ENCODE measurements around the gene PET117. TPM values are rescaled to one million over a fixed set of nuclear protein-coding genes. Genes with fewer than 3 reads are reported as not detected.

PET117 gene
- total RNA-seq, 1 donor from 2014 or later, result 12.6 TPM

Other genes with a start within 250 kb of the PET117 start
- 40.4 TPM for gene SNX5, start 169.1 kb upstream of the PET117 start, total RNA-seq
- 13.9 TPM for gene MGME1, start 168.8 kb upstream of the PET117 start, total RNA-seq
- gene OVOL2, start 79.9 kb upstream of the PET117 start, total RNA-seq, result not detected
- gene KAT14, start within 50 bp of the PET117 start, total RNA-seq, result 13.1 TPM
- 6.3 TPM for gene ZNF133, start 150.7 kb downstream of the PET117 start, total RNA-seq

All from left ventricle myocardium superior (tissue), 1 donor.